Measurements from ENCODE around the gene PRKCZ.

- no peak for TF ChIP-seq CTCF (IDR thresholded peaks at IDR 0.05)
- TF ChIP-seq ZFX (IDR thresholded peaks at IDR 0.05; ENCODE audit: borderline replicate concordance), result no peak
Measured at GRCh38 chr1:2098839-2099785, 48.9 kb downstream of the PRKCZ start.
